NCI-H2171 treated with DMSO at 0.1 percent for 48 hours (cell line): ENCODE data around the gene ST8SIA6.
A peak's percentile ranks its signal among the peaks of the same experiment; 100 is the strongest.
"Not testable (repeated sequence)": the region's sequence is repeated elsewhere in the genome, so short reads cannot be mapped to it uniquely, and the experiment has no call there.

Source experiments
- DNase-seq: peaks from one replicate; lab custom pipeline; 2025; lab: John Stamatoyannopoulos, UW

Gene ST8SIA6

DNA sequence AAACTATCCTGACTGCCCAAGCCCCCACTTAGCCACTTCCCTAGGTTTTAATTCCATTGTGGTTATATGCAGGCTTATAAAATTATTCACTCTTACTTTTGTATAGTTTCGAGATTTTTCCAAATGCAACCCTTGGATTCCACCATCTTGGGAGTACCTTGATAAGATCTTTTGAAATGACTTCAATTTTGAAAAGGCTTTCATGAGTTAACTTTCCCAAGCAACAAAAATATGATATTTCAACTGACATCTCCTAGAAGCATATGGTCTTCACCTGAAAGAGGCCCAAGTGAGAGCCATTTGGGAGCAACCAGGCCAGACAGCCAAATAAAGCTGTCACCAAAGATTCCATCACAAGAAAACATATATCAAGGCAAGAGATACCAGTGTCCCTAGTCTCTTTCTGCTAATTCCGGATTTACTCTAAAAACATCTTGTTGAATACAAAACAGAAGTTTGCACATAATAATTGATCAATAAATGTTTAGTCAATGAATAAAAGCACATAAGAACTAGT is 1.7 kb upstream of the ST8SIA6 start:
- DNase-seq: no peak

DNA sequence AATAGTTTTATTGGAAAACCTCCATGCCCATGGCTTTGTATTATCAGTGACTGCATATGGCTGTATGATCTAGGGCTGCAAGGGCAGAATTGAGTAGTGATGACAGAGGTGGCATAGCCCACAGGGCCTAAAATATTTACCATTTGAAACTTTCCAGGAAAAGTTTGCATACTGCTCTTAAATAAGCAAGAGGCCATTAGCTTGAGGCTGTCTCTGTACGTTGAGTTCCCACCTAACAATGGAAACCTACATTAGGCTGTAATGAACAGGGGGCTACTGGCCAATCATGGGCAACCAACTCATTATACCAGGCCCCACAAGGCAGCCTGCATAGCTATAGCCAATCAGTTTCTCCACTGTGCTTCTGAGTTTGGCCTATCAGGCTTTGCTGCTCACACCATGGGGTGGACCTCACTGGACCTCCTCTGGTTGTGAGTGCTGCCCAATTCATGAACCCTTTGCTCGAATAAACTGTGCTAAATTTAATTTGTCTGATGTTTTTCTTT is 673 bp upstream of the ST8SIA6 start:
- no peak for DNase-seq

DNA sequence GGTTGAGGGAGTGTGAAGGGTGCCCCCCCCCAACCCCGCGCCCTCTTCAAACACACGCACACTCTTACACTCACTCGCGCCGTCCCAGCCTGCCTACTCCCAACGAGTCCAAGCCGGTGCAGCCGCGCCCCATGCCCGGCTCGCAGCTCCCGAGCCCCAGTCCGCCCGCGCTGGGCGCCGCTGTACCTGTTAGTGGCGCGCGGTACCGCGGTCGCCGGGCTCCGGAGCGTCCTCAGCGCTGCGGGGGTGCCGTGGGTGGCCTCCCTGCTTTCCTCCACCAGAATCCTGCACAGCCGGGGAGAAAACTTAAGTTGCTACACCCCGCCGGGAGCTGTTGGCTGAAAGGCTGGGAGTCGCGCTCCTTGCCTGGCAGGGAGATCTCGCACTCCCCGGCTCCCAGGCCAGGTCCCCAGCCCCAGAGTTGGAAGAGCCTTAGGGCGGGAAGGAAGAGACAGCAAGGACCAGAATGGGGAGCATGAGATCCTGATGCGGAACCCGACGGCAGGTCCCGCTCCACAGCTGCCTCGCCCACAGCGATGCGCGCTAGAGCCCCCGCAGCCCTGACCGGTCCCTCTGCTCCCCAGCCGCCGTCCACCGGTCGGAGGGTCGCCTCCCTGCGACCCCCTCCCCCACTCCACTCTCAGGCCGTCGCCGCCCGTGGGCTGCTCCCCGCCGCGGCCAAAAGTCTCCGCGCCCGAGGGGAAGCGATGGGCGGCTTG is 863 bp downstream of the ST8SIA6 start:
- no peak for DNase-seq

- no peak for DNase-seq
These were observed 1.4 kb downstream of the ST8SIA6 start for GRCh38 chr10:17453035-17453372.

- DNase-seq: peak; percentile 0
These were observed 2.1 kb downstream of the ST8SIA6 start for GRCh38 chr10:17452060-17452841.

- no peak for DNase-seq
These were observed 4.4 kb downstream of the ST8SIA6 start for GRCh38 chr10:17450024-17450423.

DNA sequence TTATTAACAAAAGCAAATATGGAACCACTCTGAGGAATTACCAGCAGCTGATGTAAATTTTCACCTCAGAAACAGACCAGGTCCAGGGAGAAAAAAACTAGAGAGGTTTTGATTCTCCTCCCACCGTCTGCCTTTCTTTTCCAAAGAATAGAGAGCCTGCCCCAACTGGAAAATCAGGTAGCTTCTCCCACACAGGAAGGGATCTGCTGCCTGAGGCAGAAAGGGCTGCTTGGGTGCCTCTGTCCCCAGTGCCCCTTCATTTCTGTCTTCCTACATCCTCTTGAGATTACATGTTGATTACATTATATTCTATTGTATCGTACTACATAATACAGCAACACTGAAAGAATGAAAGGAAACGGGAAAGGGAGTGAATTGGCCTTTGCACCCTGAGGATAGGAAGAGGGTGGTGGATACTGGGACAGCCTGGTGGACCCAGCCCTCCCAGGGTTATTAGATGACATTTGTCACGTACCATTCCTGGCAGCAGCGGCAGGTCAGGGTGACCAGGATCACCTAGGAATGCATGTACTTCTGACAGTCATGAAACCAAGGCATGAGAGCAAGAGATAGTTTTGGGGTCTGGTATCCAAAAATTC is 8.9 kb downstream of the ST8SIA6 start:
- no peak for DNase-seq

GRCh38 chr10:17444388-17444714 is 10.0 kb downstream of the ST8SIA6 start:
- DNase-seq: no peak

- no peak for DNase-seq
These were observed 10.5 kb downstream of the ST8SIA6 start for GRCh38 chr10:17443707-17444387.

DNA sequence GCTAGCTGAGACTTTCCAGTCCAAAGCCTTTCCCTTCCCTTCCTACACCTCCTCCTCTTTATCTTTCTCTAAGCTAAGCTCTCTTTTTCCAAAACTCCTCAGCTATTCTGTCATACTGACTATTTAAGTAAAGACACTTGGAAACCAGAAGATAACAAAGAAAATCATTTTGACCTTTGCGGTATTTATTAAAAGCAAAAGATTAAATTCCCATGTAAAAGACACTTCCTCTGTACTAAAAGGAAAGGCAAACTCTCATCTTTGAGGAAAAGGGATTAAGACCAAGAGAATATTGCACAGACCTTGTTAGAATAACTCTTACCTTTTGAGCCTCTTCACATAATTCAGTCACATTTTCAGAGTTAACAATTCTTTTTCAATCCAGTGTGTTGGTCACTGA is 15.8 kb downstream of the ST8SIA6 start:
- no peak for DNase-seq

- DNase-seq: not testable (repeated sequence)
These were observed 17.8 kb downstream of the ST8SIA6 start for GRCh38 chr10:17436578-17436977.

- no peak for DNase-seq
These were observed 18.4 kb downstream of the ST8SIA6 start for GRCh38 chr10:17435953-17436352.

- no peak for DNase-seq
These were observed 19.2 kb downstream of the ST8SIA6 start for GRCh38 chr10:17435187-17435586.

DNA sequence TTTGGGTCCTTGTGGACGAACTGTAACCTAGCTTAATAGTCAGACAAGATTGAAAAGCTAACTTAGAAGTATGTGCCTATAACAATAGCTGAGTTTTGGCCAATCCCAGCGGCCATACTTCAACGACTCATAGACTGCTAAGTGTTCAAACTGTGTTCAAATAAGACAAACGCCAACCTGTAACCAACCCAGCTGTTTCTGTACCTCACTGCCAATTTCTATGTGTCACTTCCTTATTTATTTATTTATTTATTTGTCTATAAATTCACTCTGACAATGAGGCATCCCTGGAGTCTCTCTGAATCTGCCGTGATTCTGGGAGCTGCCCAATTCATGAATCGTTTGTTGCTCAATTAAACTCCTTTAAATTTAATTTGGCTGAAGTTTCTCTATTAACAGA is 21.7 kb downstream of the ST8SIA6 start:
- no peak for DNase-seq

- DNase-seq: no peak
These were observed 22.5 kb downstream of the ST8SIA6 start for GRCh38 chr10:17431871-17432311.

DNA sequence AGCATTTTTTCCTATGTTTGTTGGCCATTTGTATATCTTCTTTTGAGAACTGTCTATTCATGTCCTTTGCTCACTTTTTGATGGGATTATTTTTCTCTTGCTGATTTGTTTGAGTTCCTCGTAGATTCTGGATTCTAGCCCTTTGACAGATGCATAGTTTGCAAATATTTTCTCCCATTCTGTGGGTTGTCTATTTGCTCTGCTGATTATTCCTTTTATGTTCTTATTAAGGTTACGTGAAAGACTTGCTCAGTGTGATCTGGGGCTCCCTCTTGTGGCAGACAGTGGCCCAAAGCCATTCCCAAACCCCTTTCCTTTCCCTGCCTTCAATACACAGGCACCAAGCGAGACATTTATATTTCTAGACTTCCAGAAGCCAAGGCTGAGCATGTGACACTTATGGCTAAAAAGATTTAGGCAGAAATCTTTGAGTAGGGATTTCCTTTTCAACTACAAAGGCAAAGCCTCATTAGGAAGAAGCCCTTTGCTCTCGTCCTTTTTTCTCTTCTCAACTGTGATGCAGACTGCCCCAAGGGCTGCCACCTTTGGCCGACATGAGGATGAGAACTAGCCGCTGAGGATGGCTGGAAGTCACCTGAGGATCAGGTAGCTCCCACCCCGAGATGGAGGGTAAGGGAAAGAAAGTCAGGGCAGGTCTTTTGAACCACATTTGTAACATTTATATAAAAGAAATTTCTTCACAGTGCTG is 23.6 kb downstream of the ST8SIA6 start:
- peak; percentile 4 for DNase-seq

DNA sequence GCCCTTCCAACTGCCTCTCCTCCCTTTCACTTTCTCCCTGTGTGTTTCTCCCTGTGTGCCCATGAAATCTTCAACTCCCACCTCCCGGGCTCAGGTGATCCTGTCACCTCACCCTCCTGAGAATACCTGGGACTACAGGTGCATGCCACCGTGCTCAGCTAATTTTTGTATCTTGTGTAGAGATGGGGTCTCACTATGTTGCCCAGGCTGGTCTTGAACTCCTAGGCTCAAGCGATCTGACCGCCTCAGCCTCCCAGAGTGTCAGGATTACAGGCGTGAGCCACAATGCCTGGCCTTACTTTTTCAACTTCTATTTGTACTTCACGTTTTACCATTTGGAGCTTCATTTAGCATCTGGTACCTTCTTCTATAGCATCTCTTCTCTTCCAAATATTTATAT is 24.9 kb downstream of the ST8SIA6 start:
- DNase-seq: no peak

- DNase-seq: no peak
These were observed 25.9 kb downstream of the ST8SIA6 start for GRCh38 chr10:17428351-17429097.

DNA sequence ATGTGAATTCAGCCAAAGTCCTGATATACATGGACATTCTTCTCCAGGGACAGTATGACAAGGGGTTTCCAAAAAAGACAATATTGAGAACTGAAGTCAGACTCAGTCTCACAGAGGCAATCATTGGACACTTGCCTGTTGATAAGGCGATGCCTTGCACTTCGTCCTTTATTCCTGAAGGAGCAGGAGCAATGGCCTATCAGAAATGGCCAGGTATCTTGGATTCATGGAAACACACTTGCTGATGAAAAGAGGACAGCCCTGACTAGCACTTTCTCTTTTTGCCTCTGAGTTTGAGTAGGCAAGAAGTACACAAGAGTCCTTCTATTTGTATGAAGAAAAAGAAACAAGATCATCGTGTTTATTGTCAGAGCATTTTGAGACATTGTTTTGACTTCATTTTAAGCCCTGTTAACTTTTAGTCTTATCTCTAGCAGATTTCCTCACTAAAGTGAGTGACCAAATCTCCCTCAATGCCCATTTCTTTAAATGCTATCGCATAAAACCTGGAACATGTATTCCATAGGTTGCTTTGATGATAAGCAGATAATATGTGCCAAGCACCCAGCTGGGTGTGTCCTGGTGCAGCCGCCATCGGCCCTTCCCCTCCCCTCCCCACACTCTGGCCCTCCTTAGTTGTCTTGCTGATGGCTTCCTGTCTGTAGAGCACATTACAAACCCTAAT is 26.6 kb downstream of the ST8SIA6 start:
- DNase-seq: no peak

GRCh38 chr10:17427201-17427600 is 27.2 kb downstream of the ST8SIA6 start:
- DNase-seq: no peak
